GM23338 (cell line): ENCODE measurements around the gene MYL4.

ENCODE experiments used
- CTCF ChIP-seq, 2 experiments: fragments of 200-600 bp in 1 of 2; sonication (generic) in 1 of 2; conservative IDR thresholded peaks; 2 replicates each; pipeline versions ENCODE4 v1.5.1 to v1.6.1; 2016 to 2017; ENCODE audit warnings: antibody characterized with exemption in 2 of 2, low read depth in 2 of 2, mild to moderate bottlenecking in 2 of 2, moderate library complexity in 1 of 2
- EZH2 ChIP-seq: fragments of 200-600 bp; sonication (generic); IDR thresholded peaks from one replicate; pipeline ENCODE4 v1.8.0; 2017; ENCODE audit warnings: antibody characterized with exemption, mild to moderate bottlenecking, low read depth; ENCODE audit not compliant: unreplicated experiment
- EZH2phosphoT487 ChIP-seq: fragments of 200-600 bp; sonication (generic); IDR thresholded peaks from one replicate; pipeline ENCODE4 v1.8.1; 2018; ENCODE audit warnings: antibody characterized with exemption; ENCODE audit not compliant: unreplicated experiment
- NANOG ChIP-seq: IDR thresholded peaks from 2 replicates; pipeline ENCODE4 v1.6.1; 2016; ENCODE audit warnings: antibody characterized with exemption, borderline replicate concordance
- POLR2AphosphoS5 ChIP-seq: IDR thresholded peaks from 2 replicates; pipeline ENCODE4 v1.6.1; 2016; ENCODE audit warnings: antibody characterized with exemption, low read depth
- REST ChIP-seq: IDR thresholded peaks from one replicate; pipeline ENCODE4 v1.6.1; 2018; ENCODE audit warnings: antibody characterized with exemption; ENCODE audit not compliant: unreplicated experiment
- ZNF331 ChIP-seq: fragments of 250-450 bp; sonication (Bioruptor Pico); IDR thresholded peaks from 2 replicates; pipeline ENCODE4 v1.5.0; 2020; ENCODE audit warnings: low read depth, mild to moderate bottlenecking, moderate library complexity

- no peak for TF ChIP-seq CTCF (conservative IDR thresholded peaks at IDR 0.05; ENCODE audit: low read depth in 2 of 2)
- TF ChIP-seq POLR2AphosphoS5: no peak
- no peak for TF ChIP-seq EZH2
- TF ChIP-seq REST: no peak
- no peak for TF ChIP-seq EZH2phosphoT487
- TF ChIP-seq ZNF331 (CRISPR knock-in tag): no peak
- no peak for TF ChIP-seq NANOG
These were observed 55.0 kb downstream of the MYL4 start for GRCh38 chr17:47264166-47264565.
